BLaER1 (cell line): Measurements from ENCODE around the gene RNF148.
"Not testable (repeated sequence)": the region's sequence is repeated elsewhere in the genome, so short reads cannot be mapped to it uniquely, and the experiment has no call there.

Experiments used
- H3K27ac ChIP-seq: shearing (Covaris generic); formaldehyde crosslinking; 2 replicates; pipeline ENCODE4 v1.8.1; 2022
- H3K27me3 ChIP-seq: shearing (Covaris generic); formaldehyde crosslinking; 2 replicates; pipeline ENCODE4 v1.8.1; 2022
- H3K36me3 ChIP-seq: shearing (Covaris generic); formaldehyde crosslinking; 2 replicates; pipeline ENCODE4 v1.8.1; 2022
- H3K4me1 ChIP-seq: shearing (Covaris generic); formaldehyde crosslinking; 2 replicates; pipeline ENCODE4 v1.8.1; 2022
- H3K4me2 ChIP-seq: shearing (Covaris generic); formaldehyde crosslinking; 2 replicates; pipeline ENCODE4 v1.8.1; 2022
- H3K4me3 ChIP-seq: shearing (Covaris generic); formaldehyde crosslinking; 2 replicates; pipeline ENCODE4 v1.8.1; 2022
- H3K9ac ChIP-seq: shearing (Covaris generic); formaldehyde crosslinking; 2 replicates; pipeline ENCODE4 v1.8.1; 2022
- H3K9me3 ChIP-seq: shearing (Covaris generic); formaldehyde crosslinking; 2 replicates; pipeline ENCODE4 v1.8.1; 2022
- H4K20me1 ChIP-seq: shearing (Covaris generic); formaldehyde crosslinking; 2 replicates; pipeline ENCODE4 v1.8.1; 2022
- Cebpa-rat ChIP-seq: shearing (Covaris generic); IDR thresholded peaks from 2 replicates; pipeline ENCODE4 v1.8.1; 2022

The RNF148 gene

DNA sequence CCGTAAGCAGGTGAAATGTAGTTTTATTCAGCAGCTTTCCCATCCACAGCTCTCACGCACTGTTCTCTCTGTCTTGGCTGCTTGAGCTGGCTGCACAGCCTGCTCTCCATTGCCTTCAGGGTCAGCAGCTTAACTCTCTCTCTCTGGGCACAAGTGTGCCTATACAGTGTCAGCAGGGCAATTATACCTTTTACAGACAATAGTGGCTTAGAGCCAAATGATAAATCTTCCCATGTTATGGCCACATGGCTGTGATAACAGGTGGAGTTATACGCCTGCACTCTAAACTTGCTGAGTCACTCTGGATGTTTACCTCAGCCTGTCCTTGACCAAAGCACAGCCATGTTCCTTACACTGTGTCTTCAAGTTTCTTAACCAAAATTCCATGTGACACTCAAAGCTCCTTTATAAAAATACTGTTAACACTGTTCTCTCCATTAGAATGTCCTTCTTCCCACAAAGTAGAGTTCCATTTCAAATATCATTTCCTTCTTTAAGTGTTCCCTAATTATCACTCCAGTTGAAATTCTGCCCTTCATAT is 9.9 kb downstream of the RNF148 start:
- H3K9me3 ChIP-seq, result peaks cover 15% of the 10 kb centered on the region
- no peak overlapping the region for H3K27ac ChIP-seq
- no peaks in the 10 kb centered on the region for H4K20me1 ChIP-seq
- no peak overlapping the region for H3K4me2 ChIP-seq
- H3K9ac ChIP-seq, result no peak overlapping the region
- H3K27me3 ChIP-seq, result no peaks in the 10 kb centered on the region
- TF ChIP-seq Cebpa-rat, result no peak
- H3K36me3 ChIP-seq, result no peaks in the 10 kb centered on the region
- no peak overlapping the region for H3K4me3 ChIP-seq
- H3K4me1 ChIP-seq, result no peaks in the 10 kb centered on the region

DNA sequence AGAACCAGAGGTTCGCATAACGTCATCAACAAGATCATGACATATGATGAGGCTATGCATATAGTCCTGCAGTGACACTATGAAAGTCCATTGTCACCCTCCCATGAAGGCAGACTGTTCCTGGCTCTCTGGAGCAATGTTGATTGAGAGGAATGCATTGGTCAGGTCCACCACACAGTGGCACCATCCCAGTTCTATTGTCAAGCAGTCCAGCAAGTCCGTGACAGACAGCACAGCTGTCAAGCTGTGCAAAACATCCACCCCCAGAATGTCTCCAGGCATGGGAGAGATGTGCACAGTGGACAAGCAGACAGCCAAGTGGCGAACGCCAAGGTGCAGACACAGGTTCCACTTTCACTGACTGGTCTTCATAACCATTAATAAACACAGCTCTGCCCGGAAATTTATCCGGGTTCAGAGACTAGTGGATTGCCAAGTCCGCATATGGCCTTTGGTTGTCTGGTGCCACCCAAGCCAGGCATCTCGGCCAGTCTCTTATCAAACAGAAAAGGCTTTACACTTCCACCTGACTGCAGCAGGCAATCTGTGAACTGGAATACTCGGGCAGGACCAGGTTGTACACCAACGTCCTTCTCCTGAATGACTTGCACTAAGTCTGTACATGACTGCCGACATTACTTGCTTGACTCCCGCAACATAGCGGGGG is 11.0 kb downstream of the RNF148 start:
- H3K9me3 ChIP-seq, result peaks cover 15% of the 10 kb centered on the region
- no peak for TF ChIP-seq Cebpa-rat
- no peak overlapping the region for H3K9ac ChIP-seq
- H3K27me3 ChIP-seq, result no peaks in the 10 kb centered on the region
- no peak overlapping the region for H3K4me3 ChIP-seq
- no peak overlapping the region for H3K27ac ChIP-seq
- H4K20me1 ChIP-seq, result no peaks in the 10 kb centered on the region
- no peaks in the 10 kb centered on the region for H3K4me1 ChIP-seq
- H3K4me2 ChIP-seq, result no peak overlapping the region
- H3K36me3 ChIP-seq, result no peaks in the 10 kb centered on the region

DNA sequence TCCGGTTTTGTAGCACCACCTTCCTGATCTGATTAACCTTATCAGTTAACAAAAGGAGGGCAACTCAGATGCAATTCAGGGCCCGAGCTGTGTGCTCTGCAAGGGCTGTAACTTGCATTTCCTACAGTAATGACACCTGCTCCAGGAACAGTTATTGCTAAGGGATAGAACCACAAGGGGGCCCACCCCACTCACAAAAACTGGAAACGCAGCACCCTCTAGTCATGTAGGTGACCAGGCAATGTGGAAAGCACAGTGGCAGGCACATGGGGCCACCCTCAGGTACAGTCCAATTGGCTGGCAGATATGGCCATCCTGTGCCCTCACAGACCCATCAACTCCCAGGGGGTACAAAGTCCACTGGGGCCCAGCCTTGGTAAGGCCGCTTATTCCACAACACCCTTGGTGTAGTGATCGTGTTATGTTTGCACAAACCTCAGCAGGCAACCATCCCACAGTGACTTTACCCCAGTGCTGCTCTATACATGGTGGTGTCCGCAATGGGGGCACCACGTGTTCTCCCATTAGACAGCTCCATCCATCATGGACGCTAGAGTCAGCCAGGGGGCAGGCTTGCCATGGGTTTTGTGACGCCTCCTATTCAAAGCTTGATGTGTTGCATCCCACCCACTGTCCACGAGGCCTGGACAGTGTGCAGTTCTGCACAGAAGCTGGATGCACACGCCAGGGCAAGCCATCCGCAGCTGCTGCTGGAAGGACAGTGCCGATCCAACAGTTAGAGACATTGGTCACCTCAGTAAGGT is 13.2 kb downstream of the RNF148 start:
- TF ChIP-seq Cebpa-rat, result no peak
- H3K4me3 ChIP-seq, result no peak overlapping the region
- no peak overlapping the region for H3K27ac ChIP-seq
- H3K9me3 ChIP-seq, result peaks cover 15% of the 10 kb centered on the region
- H3K4me1 ChIP-seq, result no peaks in the 10 kb centered on the region
- H3K4me2 ChIP-seq, result no peak overlapping the region
- H3K9ac ChIP-seq, result no peak overlapping the region
- H3K36me3 ChIP-seq, result no peaks in the 10 kb centered on the region
- H4K20me1 ChIP-seq, result no peaks in the 10 kb centered on the region
- H3K27me3 ChIP-seq, result no peaks in the 10 kb centered on the region

DNA sequence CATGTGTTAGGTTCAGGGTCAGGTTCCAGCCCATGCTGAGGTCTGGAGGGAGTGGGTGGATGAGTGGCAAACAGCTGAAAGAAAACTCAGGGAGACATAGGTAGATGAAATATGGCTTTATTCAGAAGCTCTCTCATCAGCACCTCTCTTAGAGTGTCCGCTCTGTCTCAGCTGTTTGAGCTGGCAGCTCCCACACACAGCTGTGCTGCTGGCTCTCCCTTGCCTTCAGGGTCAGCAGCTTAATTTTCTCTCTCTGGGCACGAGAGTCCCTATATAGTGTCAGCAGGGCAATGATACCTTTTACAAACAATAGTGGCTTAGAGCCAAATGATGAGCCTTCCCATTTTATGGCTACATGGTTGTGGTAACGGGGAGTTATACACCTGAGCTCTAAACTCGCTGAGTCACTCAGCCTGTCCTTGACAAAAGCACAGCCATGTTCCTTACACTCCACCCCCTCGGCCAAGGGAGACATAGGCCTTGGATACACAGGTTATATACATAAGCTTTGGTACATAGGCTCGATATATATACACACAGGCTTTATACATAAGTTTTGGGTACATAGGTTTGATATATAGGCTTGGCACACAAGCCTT is 14.2 kb downstream of the RNF148 start:
- Histone ChIP-seq H3K9me3 (peaks cover 14% of the 10 kb centered on the region), H3K9ac (no peak overlapping the region), H4K20me1 (no peaks in the 10 kb centered on the region), H3K4me1 (no peaks in the 10 kb centered on the region), H3K4me3 (no peak overlapping the region), H3K27me3 (no peaks in the 10 kb centered on the region), H3K4me2 (no peak overlapping the region), H3K36me3 (no peaks in the 10 kb centered on the region), H3K27ac (no peak overlapping the region)
- TF ChIP-seq Cebpa-rat, result no peak

DNA sequence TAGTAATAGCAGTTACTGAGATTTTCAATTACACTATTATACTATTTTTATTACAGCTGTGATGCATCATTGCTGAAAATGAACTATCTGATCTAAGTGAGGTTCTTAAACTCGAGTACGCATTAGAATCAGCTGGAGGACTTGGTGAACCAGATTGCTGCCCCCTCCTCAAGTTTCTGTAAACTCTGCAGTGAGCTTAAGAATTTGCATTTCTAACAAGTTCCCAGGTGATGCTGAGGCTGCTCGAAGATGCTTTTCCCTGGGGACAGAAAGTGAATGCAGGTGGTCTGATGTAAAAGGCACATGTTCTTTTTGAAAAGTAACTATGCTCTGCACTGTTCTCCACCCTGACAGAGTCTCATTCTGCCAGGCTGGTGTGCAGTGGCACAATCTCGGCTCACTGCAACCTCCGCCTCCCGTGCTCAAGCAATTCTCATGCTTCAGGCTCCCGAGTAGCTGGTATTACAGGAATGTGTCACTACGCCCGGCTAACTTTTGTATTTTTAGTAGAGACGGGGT is 16.3 kb downstream of the RNF148 start:
- Histone ChIP-seq H3K4me3 (no peak overlapping the region), H3K9ac (no peak overlapping the region), H3K4me1 (no peaks in the 10 kb centered on the region), H3K36me3 (no peaks in the 10 kb centered on the region), H3K27me3 (no peaks in the 10 kb centered on the region), H3K9me3 (no peaks in the 10 kb centered on the region), H3K27ac (no peak overlapping the region), H4K20me1 (no peaks in the 10 kb centered on the region), H3K4me2 (no peak overlapping the region)
- TF ChIP-seq Cebpa-rat, result no peak

DNA sequence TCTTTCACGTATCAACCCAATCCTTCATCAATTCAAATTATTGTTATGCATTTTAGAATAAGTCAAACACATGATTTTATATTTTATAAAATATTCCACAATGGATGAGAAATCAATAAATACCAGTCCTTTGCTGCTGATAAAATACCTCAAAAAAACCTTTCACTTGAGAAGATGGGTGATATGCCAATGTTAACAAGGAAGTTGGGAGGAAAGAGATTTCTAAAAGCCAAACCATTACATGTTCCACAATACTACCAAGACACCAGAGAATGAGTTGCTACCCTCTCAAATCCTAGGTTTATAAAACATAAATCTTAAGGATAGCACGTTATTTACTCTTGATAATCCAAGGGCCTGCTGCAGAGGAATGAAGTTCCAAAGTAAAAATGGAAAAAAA is 18.2 kb downstream of the RNF148 start:
- H4K20me1 ChIP-seq, result no peaks in the 10 kb centered on the region
- no peak overlapping the region for H3K27ac ChIP-seq
- H3K4me2 ChIP-seq, result no peak overlapping the region
- no peaks in the 10 kb centered on the region for H3K36me3 ChIP-seq
- H3K4me3 ChIP-seq, result no peak overlapping the region
- no peak for TF ChIP-seq Cebpa-rat
- no peaks in the 10 kb centered on the region for H3K27me3 ChIP-seq
- H3K9ac ChIP-seq, result no peak overlapping the region
- no peaks in the 10 kb centered on the region for H3K9me3 ChIP-seq
- no peaks in the 10 kb centered on the region for H3K4me1 ChIP-seq

DNA sequence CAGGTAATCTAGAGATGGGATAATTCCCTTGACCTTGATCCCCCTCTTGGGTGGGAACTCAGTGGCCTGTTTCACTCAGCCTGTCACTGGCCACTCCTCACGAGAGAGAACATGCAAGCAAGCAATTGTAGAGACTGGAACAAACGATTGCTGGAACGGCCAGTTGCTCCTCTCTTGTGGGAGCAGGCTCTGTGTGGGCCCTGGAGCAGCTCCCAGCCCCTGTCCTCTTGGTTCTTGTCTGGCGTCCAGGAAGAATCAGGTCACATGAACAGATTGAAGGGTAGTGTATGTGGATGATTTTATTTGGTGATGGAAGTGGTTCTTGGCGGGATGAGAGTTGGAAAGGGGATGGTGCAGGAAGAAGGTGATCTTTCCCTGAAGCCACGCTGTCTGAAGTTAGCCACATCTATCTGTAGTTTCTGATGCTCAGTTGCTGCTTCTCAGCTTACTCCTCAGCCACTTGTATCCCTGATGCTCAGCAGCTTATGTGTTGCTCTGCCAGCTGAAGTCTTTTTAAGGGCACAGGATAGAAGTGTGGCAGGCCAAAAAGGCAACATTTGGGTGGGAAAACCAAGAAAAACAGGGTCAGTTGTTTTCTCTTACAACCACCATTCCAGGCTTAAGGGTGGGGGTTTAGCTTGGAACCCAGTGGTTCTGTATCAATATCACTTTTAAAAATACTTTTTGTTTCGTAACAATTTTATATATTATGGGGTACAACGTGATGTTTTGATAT is 19.7 kb downstream of the RNF148 start:
- no peaks in the 10 kb centered on the region for H3K9me3 ChIP-seq
- no peak overlapping the region for H3K4me2 ChIP-seq
- H3K4me1 ChIP-seq, result no peaks in the 10 kb centered on the region
- H3K4me3 ChIP-seq, result no peak overlapping the region
- no peaks in the 10 kb centered on the region for H3K27me3 ChIP-seq
- H3K9ac ChIP-seq, result no peak overlapping the region
- no peak for TF ChIP-seq Cebpa-rat
- no peaks in the 10 kb centered on the region for H4K20me1 ChIP-seq
- H3K27ac ChIP-seq, result no peak overlapping the region
- H3K36me3 ChIP-seq, result no peaks in the 10 kb centered on the region

DNA sequence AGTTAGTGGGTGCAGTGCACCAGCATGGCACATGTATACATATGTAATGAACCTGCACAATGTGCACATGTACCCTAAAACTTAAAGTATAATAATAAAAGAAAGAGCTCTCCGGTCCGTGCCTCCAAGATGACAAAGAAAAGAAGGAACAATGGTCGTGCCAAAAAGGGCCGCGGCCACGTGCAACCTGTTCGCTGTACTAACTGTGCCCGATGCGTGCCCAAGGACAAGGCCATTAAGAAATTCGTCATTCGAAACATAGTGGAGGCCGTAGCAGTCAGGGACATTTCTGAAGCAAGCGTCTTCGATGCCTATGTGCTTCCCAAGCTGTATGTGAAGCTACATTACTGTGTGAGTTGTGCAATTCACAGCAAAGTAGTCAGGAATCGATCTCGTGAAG is 21.5 kb downstream of the RNF148 start:
- not testable (repeated sequence) for H3K4me1 ChIP-seq, H3K36me3 ChIP-seq, H3K27ac ChIP-seq, H3K27me3 ChIP-seq, H3K9ac ChIP-seq, H3K4me2 ChIP-seq, H3K9me3 ChIP-seq, H3K4me3 ChIP-seq, H4K20me1 ChIP-seq

DNA sequence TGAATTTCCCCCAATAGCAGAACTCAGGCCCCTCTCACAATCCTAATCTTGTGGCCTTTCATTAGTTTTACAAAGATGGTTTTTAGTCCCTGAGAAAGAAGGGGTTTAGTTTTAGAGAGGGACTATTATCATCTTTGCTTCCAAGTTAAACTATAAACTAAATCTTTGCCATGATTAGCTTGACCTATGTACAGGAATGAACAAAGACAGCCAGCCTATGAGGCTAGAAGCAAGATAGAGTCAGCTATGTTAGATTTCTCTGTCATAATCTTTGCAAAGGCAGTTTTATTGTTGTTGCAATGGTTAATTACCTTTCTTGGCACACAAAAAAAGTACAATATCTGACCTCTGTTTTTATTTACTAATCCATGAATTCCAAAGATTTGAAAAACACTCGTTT is 22.9 kb downstream of the RNF148 start:
- H3K27me3 ChIP-seq, result no peaks in the 10 kb centered on the region
- H3K9ac ChIP-seq, result no peak overlapping the region
- no peaks in the 10 kb centered on the region for H3K36me3 ChIP-seq
- no peaks in the 10 kb centered on the region for H3K4me1 ChIP-seq
- H3K4me2 ChIP-seq, result no peak overlapping the region
- H3K27ac ChIP-seq, result no peak overlapping the region
- no peaks in the 10 kb centered on the region for H4K20me1 ChIP-seq
- no peak overlapping the region for H3K4me3 ChIP-seq
- H3K9me3 ChIP-seq, result no peaks in the 10 kb centered on the region
- TF ChIP-seq Cebpa-rat, result no peak

DNA sequence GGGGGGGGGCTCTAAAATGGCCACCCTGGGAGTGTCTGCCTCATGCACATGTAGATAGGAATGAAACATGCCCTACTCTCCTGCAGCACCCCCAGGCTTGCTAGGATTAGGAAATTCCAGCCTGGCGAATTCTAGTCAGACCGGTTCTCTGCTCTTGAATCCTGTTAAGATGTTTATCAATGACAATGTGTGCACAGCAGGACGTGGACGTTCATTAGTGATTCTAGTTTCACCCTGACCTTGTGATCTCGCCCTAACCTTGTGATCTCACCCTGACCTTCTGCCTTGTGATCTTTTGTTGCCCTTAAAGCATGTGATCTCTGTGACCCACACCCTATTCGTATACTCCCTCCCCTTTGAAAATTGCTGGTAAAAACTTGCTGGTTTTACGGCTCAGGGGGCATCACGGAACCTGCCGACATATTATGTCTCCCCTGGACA is 23.4 kb downstream of the RNF148 start:
- H4K20me1 ChIP-seq, H3K9me3 ChIP-seq, H3K36me3 ChIP-seq, H3K4me2 ChIP-seq, H3K4me3 ChIP-seq, H3K9ac ChIP-seq, H3K4me1 ChIP-seq, H3K27me3 ChIP-seq, H3K27ac ChIP-seq: not testable (repeated sequence)
